Pulmonary artery endothelial cell (primary cell): ENCODE results near the gene EPHA4. TPM values are rescaled to one million over a fixed set of nuclear protein-coding genes. Genes with fewer than 3 reads are reported as not detected.

Source experiments
- DNase-seq: peaks from one replicate; pipeline ENCODE4 v3.0.0-alpha.2; 2011; ENCODE audit warnings: low read depth, low spot score
- total RNA-seq: library from RNA; depleted of rRNA; stranded (reverse); fragments of >200 nt; gene quantifications from 2 replicates; pipeline ENCODE4 v1.2.3, GENCODE V29; 2014

Gene EPHA4
- total RNA-seq, 1 donor from 2014 or later, result 33.4 TPM

DNA sequence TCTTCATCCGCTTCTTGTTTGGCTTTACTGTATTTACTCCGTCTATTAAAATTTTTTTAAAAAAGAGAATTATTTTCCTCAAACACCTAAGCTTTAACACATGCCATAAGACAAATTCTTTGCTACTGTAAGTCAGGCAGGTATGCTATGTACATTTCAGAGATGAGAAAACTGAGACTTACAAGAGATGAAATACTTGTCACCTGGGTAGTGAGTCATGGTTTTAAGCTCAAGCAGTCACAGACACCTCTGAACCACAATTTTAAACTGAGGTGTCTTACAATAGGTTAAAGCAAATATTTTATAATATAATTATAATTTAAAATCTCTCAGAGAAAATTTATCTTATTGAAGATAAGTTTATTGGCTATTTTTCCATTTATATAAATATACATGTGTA, 126.0 kb downstream of the EPHA4 start:
- no peak for DNase-seq

DNA sequence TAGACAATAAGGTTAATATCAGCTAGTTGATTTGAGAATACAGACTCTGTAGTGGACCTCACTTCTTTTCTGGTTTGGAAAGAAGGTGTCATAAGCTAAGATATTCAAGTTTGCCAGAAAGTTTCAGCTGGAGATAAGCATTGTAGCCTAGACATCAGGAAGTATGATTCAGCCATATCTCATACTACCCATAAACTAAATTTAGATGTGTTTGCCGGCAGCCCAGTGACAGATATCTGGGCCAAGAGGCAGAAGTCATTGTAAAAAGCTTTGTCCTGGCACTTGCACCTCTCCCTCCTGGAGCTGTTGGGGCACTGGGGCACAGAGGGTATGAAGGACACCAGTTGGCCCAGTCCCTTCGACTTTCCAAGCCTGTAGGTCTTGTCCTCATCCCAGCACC, 128.0 kb downstream of the EPHA4 start:
- DNase-seq, result peak; percentile 76

DNA sequence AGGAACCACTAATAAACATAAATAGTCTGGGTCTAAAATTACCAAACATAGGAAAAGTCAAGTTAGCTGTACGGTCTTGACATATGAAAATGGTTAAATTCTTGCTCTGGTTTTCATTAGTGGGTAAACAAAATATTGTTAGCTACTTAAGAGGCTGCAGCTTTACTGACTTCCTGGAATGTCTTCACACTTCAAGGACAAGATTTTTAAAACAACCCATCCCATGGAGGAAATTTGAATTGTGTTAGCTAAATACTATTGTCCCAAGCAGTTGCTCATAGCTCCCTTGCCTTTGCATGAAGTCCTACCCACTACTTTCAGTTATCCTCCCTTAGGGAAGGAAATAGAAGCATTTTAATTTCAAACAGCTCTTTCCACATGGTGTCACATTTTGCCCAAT, 128.5 kb downstream of the EPHA4 start:
- DNase-seq, result no peak

DNA sequence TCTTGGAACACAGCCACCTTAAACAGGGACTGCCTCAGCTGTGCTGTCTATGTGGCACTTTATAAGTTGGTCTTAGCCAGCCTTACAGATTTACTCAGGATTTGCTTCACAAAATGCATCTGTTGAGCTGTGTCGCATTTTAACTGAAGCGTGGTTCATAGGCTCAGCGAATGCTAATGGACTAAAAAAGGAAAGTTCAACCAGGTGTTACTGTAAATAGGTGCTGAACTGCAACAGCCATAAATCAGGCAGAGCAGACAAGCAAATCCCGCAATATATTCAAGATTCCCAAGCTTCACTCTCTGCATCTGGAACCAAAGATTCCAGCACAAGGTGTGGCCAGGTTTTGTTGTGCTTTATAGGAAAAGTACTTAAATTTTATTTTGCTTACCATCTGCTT, 130.0 kb downstream of the EPHA4 start:
- DNase-seq, result no peak

DNA sequence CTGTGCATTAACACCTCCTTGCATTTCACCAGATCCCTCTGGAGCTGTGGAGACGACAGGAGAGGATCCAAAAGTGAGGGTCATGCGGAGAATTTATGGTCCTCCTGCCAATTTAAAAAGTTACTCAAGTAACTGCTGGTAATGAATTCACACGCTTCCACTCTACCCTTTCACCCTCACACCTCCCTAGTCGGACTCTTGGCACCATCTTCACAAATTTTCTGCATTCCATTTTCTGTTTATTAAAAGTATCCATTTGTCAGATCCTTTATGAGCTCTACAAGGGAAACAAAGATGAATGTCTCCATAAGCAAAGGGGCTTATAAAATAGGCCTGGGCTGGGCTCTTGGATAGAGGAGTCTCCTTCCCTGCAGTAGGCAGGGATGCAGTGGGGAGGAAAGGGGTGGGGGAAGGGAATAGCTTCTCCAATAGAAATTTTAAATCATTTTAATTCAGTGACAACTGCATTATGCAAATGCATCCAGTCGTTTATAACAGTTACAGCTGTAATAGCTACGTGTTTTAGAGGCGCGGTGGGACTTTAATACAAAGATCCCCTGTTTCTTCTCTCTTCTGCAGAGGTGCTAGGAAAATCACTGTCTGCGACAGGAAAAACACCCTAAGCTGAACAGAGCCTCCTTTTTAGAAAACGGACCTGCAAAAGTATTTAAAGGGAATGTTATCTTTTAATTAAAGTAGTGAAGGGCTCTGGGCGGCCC, 132.2 kb downstream of the EPHA4 start:
- no peak for DNase-seq

DNA sequence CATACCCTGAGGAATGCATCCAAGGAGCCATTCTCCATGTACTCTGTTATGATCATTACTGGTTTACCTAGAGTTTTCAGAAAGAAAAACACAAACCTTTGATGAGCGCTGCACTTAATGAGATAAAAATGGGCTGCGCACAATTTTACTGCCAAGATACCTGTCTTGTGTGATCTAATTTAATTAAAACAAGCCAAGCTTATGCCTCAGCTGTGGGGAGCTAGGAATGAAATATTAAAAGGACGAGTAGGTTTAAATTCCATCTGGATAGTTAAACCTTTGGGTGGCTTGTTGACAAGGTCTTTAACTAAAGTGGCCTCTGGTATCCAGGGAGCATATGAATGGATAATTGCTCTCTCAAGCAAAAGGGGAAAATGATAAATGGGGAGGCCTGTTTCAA, 135.0 kb downstream of the EPHA4 start:
- no peak for DNase-seq

DNA sequence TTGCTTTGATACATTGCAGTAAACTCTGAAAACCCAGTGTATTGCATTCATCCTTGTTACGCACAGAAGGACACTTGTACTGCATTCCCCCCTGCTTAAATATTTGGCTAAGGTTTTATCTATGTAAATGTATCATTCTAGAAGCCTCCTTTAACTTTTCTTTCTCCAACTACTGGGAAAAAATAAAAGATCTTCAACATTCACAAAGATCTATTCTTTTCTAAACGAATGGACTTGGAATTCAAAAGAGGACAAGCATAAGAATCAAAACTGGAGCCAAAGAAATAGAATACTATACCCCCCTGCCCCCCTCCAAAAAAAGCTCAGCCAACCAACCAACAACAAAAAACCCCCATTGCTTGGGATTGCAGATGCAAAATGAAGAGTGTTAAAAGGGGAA, 136.9 kb downstream of the EPHA4 start:
- no peak for DNase-seq

DNA sequence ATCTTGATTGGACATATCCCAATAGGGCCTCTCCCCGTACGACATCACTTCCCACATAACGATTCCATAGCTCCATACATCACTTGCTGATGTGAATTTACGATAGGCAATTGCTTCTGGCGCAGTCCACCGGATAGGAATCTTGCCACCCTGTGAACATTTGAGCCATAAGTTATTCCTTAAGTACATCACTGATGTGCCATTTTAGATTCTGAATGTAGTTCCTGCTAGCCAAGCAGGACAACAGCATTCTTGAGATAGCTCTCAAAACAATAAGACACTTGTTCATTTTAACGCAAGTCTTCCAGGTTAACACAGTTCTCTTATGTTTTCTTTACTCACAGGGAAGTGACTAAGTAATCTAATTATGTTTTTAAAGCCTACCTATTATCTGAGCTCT, 138.0 kb downstream of the EPHA4 start:
- DNase-seq, result no peak

DNA sequence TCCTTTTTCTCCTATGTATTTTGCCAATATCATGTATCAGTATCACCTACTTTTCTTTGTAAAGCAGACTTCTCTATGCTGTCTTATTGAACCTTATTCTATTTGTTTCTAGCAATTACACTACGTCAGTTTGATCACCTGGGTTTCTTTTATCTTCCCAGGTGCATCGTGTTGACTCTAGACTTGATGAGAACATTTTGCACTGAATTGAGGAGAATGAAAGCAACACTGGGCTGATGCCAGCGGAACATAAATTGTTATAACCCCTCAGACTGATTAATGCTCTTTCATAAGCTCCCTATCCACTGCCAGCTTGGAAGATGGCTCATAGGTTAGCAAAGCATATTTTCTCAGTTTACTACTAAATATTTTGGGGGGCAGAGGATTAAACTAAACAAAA, 140.6 kb downstream of the EPHA4 start:
- DNase-seq, result no peak

DNA sequence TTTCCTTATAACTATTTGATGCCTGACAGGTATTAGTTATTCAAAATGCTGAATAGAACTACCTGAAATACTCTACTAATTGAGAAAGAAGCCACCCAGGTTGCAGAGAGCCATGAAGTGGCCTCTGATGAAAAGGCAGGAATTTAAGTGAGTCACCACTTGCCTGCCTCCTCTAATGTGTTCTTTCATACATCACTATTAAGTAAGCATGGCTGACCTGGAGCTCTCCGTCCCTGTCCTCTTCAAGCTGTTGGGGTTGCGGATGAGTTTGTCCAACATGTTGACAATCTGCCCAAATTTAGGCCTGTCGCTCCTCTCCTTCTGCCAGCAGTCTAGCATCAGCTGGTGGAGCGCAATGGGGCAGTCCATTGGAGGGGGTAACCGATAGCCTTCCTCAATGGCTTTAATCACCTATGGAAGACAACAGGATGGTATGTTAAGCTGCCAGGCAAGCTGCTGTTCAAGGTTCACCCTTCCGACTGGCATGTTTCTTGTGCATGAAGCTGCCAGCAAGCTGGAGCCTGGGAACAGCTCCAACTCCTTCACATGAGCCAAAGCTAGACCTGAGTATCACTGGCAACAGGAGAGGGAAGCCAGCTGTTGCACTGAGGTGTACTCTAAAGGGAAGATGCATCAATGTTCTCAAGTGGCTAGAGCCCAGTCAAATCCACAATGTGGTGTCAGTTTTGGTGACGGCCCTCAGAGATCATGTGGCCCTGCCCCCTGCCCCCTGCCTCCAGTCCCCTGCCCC, 142.2 kb downstream of the EPHA4 start:
- no peak for DNase-seq

DNA sequence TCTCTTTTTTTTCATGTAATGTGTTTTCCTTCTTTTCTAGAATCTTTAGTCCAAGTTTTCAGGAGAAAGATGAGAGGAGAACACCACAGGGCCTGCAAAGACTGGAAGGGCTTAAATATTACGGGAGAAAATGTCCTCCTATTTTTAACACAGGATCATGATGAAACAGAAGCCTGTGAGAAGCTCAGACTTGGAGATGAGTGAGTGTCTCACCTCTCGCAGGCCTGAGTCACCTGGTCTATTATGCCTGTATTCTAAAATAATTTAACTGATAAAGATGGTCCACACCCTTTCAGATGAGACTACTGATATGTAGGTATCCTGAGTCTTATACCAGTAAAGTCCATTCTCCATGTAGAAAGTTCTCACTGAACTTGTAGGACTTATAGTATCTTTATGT, 143.2 kb downstream of the EPHA4 start:
- no peak for DNase-seq

DNA sequence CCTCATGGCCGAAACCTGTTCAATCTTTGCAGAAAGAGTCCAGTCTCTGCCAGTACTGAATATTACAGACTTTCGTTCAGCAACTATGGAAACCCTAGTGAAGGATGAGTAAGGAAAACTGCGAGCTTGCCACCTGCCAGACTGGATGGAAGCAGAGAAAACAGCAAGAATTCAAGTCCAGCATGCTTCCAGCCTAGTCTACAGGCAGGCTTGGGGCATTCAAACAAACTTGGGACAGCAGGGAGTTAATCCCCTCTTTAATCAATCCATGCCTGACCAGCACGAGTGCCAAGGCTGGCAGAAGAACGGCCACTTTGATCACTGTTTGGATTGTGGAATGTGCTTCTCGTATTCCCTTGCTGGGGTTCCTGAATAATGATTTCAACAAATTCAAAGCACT, 145.2 kb downstream of the EPHA4 start:
- DNase-seq, result no peak

DNA sequence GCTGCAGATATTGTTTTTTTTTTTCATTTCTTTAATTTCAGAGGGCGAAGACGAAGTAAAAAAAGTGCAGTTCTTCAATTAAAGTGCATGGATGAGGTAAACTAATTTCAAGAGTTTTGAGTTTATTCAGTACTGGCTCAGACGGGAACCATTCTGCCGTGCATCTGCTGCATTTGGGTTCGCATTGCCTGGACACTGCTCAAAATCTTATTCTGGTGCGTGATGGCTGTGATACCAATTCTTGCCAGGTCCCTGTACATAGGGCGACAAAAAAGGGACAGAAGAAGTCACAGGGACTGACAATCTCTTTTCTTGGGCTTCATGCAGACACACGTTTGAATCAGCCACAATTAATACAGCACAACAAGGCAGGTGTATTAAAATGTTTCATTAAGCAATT, 146.2 kb downstream of the EPHA4 start:
- DNase-seq, result no peak

DNA sequence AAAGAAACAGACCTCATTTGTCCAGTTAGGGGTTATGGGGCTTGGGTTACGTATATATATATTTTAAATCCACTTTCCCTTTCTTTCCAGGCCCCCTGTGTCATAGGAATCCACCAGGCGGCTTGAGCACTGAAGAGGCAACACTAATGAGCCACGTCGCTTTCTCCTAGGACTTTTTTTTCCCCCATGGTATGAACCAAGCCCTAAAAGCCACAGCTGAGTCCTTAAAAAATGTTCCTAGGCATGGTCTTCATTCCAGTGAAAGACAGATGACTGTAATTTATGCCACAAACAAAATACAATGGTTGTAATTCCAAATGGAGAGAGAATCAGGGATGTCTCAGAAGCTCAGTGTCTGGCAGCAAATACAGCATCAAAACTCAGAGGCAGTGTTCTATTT, 146.8 kb downstream of the EPHA4 start:
- DNase-seq, result no peak

DNA sequence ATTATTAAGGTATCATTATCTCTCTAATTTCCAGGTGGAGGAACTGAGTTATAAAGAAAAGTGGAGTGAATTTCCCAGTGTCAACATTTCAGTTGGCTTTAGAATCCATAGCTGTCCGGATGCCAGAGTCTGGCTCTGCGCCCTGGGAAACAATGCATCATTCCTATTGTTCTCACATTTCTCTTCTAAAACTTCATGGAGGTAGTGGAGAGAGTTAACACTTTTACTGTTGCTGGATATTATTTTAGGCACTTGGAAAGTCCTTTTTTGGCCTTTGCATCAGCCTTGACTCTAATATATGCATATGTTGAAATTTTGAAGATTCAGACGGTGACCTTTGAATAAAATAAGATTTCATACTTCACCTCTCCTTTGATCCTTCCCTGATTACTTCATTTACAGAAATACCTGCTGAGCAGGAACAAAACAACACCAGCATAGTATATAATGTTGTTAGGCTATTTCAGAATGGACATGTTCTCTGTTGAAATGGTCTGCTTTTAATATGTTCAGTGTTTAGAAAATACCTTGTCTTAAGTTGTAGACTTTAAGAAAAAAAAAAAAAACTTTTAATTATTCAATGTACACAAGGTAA, 148.8 kb downstream of the EPHA4 start:
- DNase-seq, result peak; percentile 69

DNA sequence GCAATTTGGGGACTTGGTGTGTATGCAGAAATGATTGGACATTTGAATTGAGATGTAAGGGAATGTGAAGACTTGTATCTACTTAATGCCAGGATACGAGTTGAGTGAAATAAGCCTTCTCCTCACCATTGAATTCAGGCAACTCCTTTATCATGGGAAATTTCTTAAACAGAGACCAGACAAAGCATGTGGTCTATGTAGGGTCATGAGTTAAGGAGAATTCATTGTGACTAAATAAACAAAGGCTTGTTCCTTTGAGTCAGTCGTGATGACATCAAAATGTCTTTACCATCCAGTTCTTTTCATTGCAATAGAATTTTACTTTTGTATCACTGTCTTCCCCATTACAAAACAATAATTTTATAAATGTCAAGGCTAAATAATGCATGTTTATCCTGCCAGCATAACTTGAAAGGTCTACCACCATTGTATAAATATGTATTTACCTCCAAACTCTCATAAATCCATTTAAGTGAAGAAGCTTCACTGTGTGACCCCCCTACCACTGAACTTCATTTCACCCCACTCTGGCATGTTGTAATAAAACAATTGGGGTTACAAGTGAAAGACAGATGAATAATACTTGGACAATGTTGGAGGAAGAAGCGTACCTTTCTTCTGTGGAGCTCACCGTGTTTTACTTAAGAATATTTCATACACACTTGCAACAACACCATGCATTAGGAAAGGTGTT, 149.4 kb downstream of the EPHA4 start:
- DNase-seq, result peak; percentile 63

DNA sequence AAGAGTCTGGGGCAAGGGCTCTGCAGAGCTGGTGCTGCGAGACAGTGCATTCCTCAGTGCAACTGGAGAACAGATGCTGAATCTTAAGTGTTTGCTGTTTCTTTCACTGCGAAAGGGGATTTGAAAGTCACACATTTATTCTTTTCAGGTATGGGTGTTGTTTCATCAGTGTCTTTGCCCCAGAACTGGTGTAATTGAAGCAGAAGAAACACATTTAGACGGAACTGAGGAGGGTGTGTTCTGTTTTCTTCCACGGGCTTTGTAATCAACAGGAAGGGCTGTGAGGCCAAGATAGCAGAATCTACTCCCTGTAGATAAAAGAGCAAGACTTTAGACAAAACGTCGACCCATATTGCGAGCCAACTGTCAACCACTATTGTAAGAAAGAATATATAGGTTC, 151.9 kb downstream of the EPHA4 start:
- peak; percentile 71 for DNase-seq

DNA sequence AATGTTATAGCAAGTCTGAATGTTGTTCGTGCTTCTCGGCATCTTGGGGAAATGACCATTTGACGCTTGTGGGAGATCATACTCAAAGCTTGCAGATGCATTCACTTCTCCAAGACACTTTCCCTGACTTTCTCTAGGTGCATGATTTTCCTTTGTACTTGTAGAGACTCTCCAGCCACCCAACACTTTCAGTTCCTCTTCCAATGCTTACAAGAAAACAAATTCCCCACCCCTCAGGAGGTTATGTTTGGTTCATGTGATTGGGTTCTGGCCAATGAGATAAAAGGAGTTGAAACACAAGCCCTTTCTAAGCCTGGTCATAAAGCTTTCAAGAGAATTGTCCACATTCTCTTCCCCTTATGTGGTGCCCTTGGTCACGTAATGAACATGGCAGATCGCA, 156.3 kb downstream of the EPHA4 start:
- no peak for DNase-seq

DNA sequence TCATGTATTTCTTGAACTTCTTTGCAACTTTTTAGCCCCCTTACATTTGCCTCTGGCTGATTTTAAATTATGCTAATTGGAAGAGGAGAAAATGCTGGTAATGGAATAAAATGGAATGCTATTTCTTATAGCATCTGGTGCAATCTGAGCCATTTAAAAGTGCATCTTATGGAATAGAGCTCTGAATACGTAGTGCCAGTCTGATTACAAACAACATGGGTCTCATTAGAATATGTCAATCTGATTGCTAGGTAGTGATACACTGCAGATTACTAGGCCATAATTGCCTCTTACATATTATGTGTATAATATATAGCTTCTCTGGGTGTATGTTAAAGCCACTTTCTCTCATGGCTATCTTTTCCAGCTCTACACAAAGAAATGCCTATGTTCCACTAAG, 159.1 kb downstream of the EPHA4 start:
- no peak for DNase-seq

DNA sequence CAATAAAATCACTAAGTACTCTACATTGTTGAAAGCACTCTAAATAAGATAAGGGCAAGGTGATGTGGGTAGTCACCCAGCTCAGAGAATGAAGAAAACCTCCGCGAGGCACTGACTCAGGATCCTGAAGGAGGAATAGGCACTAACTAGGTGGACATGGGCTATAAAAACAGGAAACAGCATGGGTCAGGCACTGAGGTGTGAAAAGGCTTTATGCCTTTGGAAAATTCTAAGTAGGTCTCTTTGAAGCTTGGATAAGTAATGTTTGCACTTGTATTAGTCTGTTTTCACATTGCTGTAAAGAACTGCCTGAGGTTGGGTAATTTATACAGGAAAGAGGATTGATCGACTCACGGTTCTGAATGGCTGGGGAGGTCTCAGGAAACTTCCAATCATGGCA, 161.6 kb downstream of the EPHA4 start:
- DNase-seq, result no peak

DNA sequence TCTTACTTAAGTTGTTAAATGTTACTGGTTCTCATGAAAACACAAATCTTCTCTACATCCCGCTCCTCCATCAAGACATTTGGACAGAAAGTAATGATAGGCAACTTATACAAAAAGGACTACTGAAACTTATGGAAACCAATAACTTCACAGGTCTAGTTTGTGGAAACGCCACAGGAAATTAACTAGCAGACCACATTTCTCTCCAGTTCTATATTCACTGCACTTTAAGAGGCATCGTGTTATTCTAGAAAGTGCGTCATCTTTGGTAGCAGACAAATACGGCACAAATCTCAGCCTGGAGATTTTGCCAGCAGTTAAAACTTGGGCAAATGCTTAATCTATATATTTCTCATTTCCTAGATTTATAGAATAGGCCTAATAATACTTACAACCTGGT, 164.3 kb downstream of the EPHA4 start:
- no peak for DNase-seq

DNA sequence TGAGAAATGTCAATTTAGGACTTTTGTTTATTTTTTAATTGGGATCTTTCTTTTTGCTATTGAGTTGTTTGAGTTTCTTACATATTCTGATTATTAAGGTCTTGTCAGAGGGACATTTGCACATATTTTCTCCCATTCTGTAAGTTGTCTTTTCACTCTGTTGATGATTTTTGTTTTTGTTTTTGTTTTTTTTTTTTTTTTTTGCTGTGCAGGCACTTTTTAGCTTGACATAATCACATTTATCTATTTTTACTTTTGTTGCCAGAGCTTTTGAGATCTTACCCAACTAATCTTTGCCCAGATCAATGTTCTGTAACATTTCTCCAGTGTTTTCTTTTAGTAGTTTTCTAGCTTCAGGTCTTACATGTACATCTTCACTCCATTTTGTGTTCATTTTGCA, 166.6 kb downstream of the EPHA4 start:
- DNase-seq, result no peak
